GM21447 (cell line): Measurements from ENCODE around the gene PCGF3.
"Not testable (repeated sequence)": the region's sequence is repeated elsewhere in the genome, so short reads cannot be mapped to it uniquely, and the experiment has no call there.

ENCODE experiments used
- ATAC-seq: cut with Tn5 transposase; IDR thresholded peaks from one replicate; pipeline ENCODE4 v1.9.1; 2021; ENCODE audit not compliant: unreplicated experiment

PCGF3 gene

DNA sequence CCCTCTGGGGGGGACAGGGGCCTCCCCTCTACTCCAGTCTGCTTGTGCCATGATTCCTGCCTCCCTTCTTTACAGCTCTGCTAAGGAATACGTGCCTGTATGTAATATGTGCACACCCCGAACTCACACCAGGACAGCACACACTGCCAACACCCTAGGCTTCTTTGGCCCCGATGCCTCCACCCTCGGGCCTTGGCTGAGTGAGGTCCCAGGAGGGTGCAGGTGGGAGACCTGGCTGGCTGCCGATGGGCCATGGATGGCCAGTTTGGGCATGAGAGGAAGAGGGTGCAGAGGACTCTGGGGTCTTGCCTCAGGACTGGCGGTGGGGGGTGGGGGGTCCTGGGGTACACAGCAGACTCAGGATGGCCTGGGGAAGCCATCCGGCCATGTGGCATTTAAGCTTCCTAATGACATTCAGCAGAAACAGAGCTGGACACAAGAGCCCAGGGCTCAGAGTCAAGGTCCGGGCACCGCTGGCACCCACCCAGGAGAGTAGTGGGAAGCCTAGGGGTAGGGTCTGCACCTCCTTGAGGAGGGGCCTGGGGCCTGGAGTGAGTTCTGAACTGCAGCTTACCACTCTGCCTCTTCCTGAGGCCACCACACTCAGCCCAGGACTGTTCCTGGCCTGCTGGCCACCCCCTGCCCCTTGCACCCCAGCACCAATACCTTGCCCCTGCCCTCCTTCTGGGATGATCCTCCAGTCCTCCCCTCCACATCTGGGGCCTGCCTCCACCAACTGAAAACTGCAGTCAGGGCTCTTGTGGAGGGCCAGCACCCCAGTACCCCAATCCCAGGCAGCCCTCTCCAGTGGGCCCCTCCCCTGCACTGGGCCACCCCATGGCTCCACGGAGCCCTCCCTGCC is 2.1 kb upstream of the PCGF3 start:
- no peak for ATAC-seq

GRCh38 chr4:704198-704891 is 1.3 kb upstream of the PCGF3 start:
- no peak for ATAC-seq

GRCh38 chr4:704971-705277 is 708 bp upstream of the PCGF3 start:
- no peak for ATAC-seq

DNA sequence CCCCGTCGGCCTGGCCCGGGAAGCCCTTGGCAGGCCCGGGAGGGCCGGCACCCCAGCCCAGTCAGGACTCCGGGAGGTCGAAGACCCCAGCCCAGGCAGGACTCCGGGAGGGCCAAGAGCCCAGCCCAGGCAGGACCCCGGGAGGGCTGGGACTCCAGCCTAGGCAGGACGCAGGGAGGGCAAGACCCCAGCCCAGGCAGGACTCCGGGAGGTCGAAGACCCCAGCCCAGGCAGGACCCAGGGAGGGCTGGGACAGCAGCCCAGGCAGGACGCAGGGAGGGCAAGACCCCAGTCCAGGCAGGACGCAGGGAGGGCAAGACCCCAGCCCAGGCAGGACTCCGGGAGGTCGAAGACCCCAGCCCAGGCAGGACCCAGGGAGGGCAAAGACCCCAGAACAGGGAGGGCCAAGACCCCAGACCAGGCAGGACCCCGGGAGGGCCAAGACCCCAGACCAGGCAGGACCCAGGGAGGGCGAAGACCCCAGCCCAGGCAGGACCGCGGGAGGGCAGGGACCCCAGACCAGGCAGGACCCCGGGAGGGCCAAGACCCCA is 526 bp downstream of the PCGF3 start:
- not testable (repeated sequence) for ATAC-seq

- ATAC-seq = no peak
Measured at GRCh38 chr4:706834-707598, 1.4 kb downstream of the PCGF3 start.

GRCh38 chr4:707929-708630 is 2.4 kb downstream of the PCGF3 start:
- no peak for ATAC-seq

- ATAC-seq = no peak
Measured at GRCh38 chr4:708631-708933, 3.0 kb downstream of the PCGF3 start.

DNA sequence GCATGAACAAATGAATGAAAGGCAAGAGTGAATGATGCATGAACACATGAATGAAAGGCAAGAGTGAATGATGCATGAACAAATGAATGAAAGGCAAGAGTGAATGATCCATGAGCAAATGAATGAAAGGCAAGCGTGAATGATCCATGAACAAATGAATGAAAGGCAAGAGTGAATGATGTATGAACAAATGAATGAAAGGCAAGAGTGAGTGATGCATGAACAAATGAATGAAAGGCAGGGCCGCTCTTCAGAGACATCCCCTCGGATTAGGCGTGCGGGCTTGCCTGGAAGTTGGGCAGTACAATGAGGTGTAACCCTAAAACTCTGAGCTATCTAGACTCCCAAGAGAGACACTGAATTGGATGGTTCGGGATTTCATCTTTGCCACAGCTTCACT is 3.7 kb downstream of the PCGF3 start:
- ATAC-seq = no peak

- no peak for ATAC-seq
Measured at GRCh38 chr4:710116-710515, 4.5 kb downstream of the PCGF3 start.

GRCh38 chr4:710916-711315 is 5.3 kb downstream of the PCGF3 start:
- no peak for ATAC-seq

GRCh38 chr4:712093-712492 is 6.5 kb downstream of the PCGF3 start:
- no peak for ATAC-seq

- no peak for ATAC-seq
Measured at GRCh38 chr4:712916-713632, 7.4 kb downstream of the PCGF3 start.

DNA sequence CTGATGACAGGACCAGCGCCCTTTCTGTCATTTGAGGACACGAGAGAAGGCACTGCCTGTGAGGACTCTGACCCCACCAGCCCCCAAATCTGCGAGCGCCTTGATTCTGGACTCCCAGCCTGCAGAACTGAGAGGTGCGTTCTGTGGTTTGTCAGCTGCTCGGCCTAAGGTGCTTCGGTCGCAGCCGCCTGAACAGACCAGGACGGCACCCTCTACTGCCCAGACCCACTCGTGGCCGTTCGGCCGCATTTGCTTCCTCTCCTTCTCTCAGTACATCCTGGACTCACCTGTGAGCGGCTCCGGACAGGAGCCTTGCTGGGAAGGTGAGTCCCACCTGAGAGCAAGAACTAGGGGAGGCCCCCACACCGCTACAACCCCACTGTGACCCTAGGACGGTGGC is 8.5 kb downstream of the PCGF3 start:
- ATAC-seq = no peak

GRCh38 chr4:717601-718320 is 12.1 kb downstream of the PCGF3 start:
- no peak for ATAC-seq

DNA sequence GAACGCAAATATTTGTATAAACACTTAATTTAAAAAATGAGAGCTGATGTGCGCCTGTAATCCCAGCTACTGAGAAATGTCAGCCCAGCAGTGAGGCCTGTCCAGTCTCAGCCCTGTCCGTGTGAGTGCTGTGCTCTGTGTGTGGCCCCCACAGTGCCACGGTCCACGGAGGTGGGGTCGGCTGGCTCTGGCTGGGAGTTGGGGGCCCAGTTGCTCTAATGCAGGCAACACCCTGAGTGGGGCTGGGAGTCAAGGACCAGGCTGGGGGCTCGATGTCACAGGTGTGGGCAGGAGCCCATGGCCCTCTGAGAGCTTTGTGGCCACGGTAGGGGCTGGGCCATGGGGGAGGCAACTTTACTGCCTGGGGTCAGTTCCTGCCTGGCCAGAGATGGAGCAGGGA is 12.8 kb downstream of the PCGF3 start:
- ATAC-seq = no peak

- no peak for ATAC-seq
Measured at GRCh38 chr4:720111-720860, 14.7 kb downstream of the PCGF3 start.

DNA sequence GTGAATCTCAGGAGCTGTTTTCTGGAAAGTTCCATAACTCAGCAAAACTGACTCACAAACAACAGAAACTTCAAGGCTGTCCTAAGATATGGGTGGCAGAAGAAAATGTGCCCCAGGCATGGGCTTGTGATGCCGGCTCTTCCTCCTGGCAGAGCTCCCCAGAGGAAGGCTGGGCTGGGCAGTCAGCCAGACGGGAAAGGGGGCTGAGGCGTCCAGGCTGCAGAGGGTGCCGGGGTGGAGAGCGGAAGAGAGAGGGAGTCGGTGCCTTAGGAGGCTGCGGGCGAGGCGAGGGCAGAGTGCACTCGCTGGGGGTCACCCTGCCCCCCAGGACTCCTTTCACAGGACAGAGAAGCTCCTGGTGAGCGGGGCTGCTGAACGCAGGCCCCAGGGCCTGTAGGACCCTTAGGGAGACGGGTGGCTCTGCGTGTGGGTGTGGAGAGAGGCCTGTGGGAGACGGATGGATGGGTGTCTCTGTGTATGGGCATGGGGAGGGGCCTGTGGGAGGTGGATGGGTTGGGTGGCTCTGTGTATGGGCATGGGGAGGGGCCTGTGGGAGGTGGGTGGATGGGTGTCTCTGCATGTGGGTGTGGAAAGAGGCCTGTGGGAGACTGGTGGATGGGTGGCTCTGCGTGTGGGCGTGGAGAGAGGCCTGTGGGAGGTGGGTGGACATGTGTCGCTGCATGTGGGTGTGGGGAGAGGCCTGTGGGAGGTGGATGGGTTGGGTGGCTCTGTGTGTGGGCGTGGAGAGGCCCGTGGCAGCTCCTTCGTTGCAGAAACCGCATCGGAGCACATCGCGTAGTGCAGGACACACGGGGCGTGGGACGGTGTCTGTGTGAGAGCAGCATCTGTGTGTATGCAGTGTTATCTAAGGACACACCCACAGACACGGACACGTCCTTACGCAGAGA is 15.9 kb downstream of the PCGF3 start:
- no peak for ATAC-seq

DNA sequence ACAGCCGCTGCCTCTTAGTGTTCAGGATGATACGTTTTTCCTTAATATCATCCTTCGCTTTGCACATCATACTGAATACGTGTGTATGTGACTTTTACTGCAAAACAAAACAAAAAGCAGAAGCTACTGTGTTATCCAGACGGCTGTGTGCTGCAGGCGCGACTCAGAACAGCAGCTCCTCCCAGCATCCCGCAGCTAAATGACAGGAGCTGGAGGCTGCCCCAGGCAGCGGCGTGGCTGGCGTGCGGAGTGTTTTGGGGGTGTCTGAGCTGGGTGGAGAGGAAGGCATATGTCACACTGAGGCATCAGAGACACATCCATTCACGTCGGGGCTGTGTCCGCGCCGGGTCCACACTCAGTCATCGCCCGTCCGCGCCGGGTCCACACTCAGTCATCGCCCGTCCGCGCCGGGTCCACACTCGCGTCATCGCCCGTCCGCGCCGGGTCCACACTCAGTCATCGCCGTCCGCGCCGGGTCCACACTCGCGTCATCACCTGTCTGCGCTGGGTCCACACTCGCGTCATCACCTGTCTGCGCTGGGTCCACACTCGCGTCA is 16.6 kb downstream of the PCGF3 start:
- ATAC-seq = no peak
